Measurements from ENCODE around the gene PPM1D. TPM values are rescaled to one million over a fixed set of nuclear protein-coding genes. Genes with fewer than 3 reads are reported as not detected.

Gene PPM1D
- total and polyA plus RNA-seq, 4 experiments from 2014 or later = 7.0 to 19.4 (median 14.5) TPM

DNA sequence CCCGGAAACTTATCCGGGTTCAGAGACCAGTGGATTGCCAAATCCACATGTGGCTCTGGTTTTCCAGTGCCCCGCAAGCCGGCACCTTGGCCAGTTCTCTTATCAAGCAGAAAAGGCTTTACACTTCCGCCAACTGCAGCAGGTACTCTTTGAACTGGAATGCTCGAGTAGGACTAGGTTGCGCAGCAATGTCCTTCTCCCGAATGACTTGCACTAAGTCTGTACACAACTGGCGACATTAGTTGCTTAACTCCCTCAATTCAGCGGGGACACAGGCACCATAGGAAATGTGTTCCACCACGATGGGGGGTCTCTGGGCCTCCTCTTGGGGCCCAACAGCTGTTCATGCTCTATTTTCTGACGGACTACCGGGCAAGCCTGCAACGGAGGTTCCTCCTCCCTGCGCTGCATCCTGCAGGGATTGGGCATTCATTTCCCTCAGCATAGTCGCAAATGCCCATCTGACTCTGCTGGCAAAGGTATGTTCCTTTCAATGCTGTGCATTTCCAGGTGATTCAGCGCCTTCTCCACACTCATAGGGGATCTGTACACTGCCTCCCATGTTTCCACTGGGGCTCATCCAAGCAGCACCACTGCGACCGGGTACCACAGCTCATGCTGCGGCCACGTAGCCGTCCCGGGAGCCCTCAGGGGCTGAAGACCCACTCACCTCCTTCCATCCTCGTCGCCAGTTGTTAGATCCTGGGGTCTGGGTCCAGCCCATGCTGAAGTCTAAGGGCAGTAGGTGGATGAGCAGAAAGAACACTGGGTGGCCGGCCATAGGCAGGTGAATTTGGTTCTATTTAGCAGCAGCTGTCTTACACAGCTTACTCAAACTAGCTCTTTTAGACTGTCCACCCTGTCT is 39.8 kb upstream of the PPM1D start:
- ChIA-PET POLR2A (ENCODE audit: partially characterized antibody) (no interaction called here), CTCF (ENCODE audit: partially characterized antibody) (interaction anchor here (0.7 kb wide), 1 partner anchor 853 kb away, joined by 4 read pairs; no protein-coding TSS in a partner anchor)
- Histone ChIP-seq H3K27me3 (ENCODE audit: insufficient read depth, low read length) (no peaks in the 10 kb centered on the region), H3K36me3 (ENCODE audit: insufficient read depth, low read length) (no peaks in the 10 kb centered on the region), H3K4me1 (ENCODE audit: insufficient read depth, low read length) (no peaks in the 10 kb centered on the region), H3K4me3 (ENCODE audit: low read length in 2 of 2) (no peak overlapping the region), H3K27ac (ENCODE audit: low read depth, low read length) (no peak overlapping the region), H3K9me3 (ENCODE audit: control insufficient read depth in 1 of 2, low read length in 2 of 2) (peaks cover 0 to 6% of the 10 kb centered on the region in 2 donors)
- peaks cover 0 to 23% (median 17%) of the 10 kb centered on the region in 8 donors for H3K9me3 Mint-ChIP-seq
- H3K36me3 Mint-ChIP-seq = peaks cover 0 to 4% of the 10 kb centered on the region in 2 donors
- H3K4me3 Mint-ChIP-seq = no peak overlapping the region
- no peak overlapping the region for H3K27ac Mint-ChIP-seq
- peaks cover 0 to 5% of the 10 kb centered on the region in 2 donors for H3K27me3 Mint-ChIP-seq
- no peaks in the 10 kb centered on the region for H3K4me1 Mint-ChIP-seq
- DNase-seq = no peak
- intact Hi-C loops (cut with micrococcal nuclease) = no loop called here

DNA sequence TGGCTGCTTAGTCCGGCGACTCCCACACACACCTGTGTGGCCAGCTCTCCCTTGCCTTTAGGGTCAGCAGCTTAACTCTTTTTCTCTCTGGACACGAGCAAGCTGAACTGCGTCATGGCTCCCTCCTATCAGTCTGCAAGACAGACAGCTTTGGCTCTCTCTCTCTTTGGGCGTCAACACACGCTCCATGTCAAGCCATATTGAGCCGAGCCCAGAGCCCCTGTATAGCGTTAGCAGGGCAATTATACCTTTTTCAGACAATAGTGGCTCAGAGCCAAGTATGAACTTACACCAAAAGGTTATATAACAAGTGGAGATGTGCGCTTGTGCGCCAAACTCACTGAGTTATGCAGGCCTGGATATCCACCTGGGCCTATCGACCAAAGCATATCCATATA is 39.1 kb upstream of the PPM1D start:
- H3K27ac ChIP-seq (ENCODE audit: low read depth, low read length) = no peak overlapping the region
- Mint-ChIP-seq H3K4me3 (no peak overlapping the region), H3K27me3 (peaks cover 0 to 4% of the 10 kb centered on the region in 2 donors), H3K36me3 (peaks cover 0 to 4% of the 10 kb centered on the region in 2 donors), H3K27ac (no peak overlapping the region), H3K9me3 (peaks cover 0 to 23% (median 17%) of the 10 kb centered on the region in 8 donors), H3K4me1 (no peaks in the 10 kb centered on the region)
- intact Hi-C loops (cut with micrococcal nuclease) = no loop called here
- no peak overlapping the region for H3K4me3 ChIP-seq (ENCODE audit: low read length in 2 of 2)
- DNase-seq = no peak
- ChIA-PET POLR2A (ENCODE audit: partially characterized antibody) (no interaction called here), CTCF (ENCODE audit: partially characterized antibody) (no interaction called here)
- no peaks in the 10 kb centered on the region for H3K4me1 ChIP-seq (ENCODE audit: insufficient read depth, low read length)
- H3K27me3 ChIP-seq (ENCODE audit: insufficient read depth, low read length) = no peaks in the 10 kb centered on the region
- no peaks in the 10 kb centered on the region for H3K36me3 ChIP-seq (ENCODE audit: insufficient read depth, low read length)
- peaks cover 0 to 6% of the 10 kb centered on the region in 2 donors for H3K9me3 ChIP-seq (ENCODE audit: control insufficient read depth in 1 of 2, low read length in 2 of 2)

DNA sequence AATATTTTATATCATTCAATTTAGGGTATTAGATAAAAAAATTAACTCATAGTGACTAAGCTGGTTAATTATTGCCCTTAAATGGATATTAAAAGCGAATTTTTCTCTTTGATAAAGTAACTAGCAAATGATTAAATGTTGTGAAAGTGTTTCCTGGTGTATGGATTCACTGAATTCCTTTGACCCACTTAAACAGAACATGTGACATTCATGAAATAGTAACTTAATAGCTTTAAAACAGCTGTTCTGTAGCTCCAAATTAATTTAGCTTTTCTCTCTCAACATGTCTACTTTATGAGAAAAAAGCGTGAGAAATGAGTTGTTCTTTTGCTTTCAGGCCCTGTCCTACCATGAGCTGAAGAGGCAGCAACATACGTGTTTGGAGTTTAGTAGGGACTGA is 37.6 kb upstream of the PPM1D start:
- Mint-ChIP-seq H3K4me3 (no peak overlapping the region), H3K27ac (no peak overlapping the region), H3K27me3 (peaks cover 0 to 1% of the 10 kb centered on the region in 2 donors), H3K9me3 (peaks cover 0 to 17% (median 13%) of the 10 kb centered on the region in 8 donors), H3K36me3 (no peaks in the 10 kb centered on the region), H3K4me1 (no peaks in the 10 kb centered on the region)
- Histone ChIP-seq H3K27ac (ENCODE audit: low read depth, low read length) (no peak overlapping the region), H3K36me3 (ENCODE audit: insufficient read depth, low read length) (no peaks in the 10 kb centered on the region), H3K9me3 (ENCODE audit: control insufficient read depth in 1 of 2, low read length in 2 of 2) (peaks cover 0 to 5% of the 10 kb centered on the region in 2 donors), H3K4me3 (ENCODE audit: low read length in 2 of 2) (no peak overlapping the region), H3K27me3 (ENCODE audit: insufficient read depth, low read length) (no peaks in the 10 kb centered on the region), H3K4me1 (ENCODE audit: insufficient read depth, low read length) (no peaks in the 10 kb centered on the region)
- intact Hi-C loops (cut with micrococcal nuclease) = no loop called here
- no peak for DNase-seq
- POLR2A ChIA-PET (ENCODE audit: partially characterized antibody) = no interaction called here
- CTCF ChIA-PET (ENCODE audit: partially characterized antibody) = interaction anchor here (0.5 to 1.7 kb wide), 4 partner anchors 11 to 38 kb away, joined by 3 to 5 read pairs (median 4); no protein-coding TSS in a partner anchor

DNA sequence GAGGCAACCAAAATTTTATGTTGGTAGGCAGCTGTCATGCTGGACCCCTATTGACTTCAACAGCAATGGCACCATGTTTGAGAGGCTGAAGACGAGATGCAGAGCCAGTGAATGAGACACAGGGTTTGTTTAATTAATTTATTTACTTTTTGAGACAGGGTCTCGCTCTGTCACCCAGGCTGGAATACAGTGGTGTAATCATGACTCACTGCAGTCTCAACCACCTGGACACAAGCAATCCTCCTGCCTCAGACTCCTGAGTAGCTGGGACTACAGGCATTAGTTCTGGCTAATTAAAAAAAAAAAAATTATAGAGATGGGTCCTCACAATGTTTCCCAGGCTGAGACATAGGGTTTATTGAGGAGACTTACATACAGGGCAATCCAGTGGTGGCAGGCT is 36.2 kb upstream of the PPM1D start:
- intact Hi-C loops (cut with micrococcal nuclease) = no loop called here
- Mint-ChIP-seq H3K4me3 (no peak overlapping the region), H3K36me3 (no peaks in the 10 kb centered on the region), H3K4me1 (no peaks in the 10 kb centered on the region), H3K27me3 (peaks cover 0 to 1% of the 10 kb centered on the region in 2 donors), H3K9me3 (peaks cover 0 to 6% (median 1%) of the 10 kb centered on the region in 8 donors), H3K27ac (no peak overlapping the region)
- no peak for DNase-seq
- no peaks in the 10 kb centered on the region for H3K36me3 ChIP-seq (ENCODE audit: insufficient read depth, low read length)
- H3K4me3 ChIP-seq (ENCODE audit: low read length in 2 of 2) = no peak overlapping the region
- POLR2A ChIA-PET (ENCODE audit: partially characterized antibody) = no interaction called here
- no peaks in the 10 kb centered on the region for H3K27me3 ChIP-seq (ENCODE audit: insufficient read depth, low read length)
- H3K9me3 ChIP-seq (ENCODE audit: control insufficient read depth in 1 of 2, low read length in 2 of 2) = no peaks in the 10 kb centered on the region
- H3K27ac ChIP-seq (ENCODE audit: low read depth, low read length) = no peak overlapping the region
- no peaks in the 10 kb centered on the region for H3K4me1 ChIP-seq (ENCODE audit: insufficient read depth, low read length)
- CTCF ChIA-PET (ENCODE audit: partially characterized antibody) = interaction anchor here (1.5 kb wide), 1 partner anchor 14 kb away, joined by 4 read pairs; no protein-coding TSS in a partner anchor

DNA sequence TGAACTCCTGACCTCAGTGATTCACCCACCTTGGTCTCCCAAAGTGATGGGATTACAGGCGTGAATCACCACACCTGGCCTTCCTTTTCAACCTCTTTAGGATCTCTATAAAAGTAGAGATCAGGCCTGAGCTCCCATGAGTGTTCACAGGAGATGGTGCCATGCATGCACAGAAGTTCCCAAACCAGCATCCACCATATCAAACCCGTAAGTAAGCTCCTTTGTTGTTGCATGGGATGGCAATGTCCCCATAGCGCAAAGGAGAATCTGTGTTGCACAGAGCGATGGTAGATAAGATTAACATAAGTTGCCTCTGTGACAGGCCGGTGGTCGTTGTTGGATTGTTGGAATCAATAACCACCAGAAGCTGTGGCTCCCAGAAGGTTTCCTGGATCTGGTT is 34.8 kb upstream of the PPM1D start:
- H3K27ac Mint-ChIP-seq = no peak overlapping the region
- H3K9me3 Mint-ChIP-seq = no peaks in the 10 kb centered on the region
- H3K4me1 ChIP-seq (ENCODE audit: insufficient read depth, low read length) = no peaks in the 10 kb centered on the region
- H3K27me3 ChIP-seq (ENCODE audit: insufficient read depth, low read length) = no peaks in the 10 kb centered on the region
- H3K36me3 ChIP-seq (ENCODE audit: insufficient read depth, low read length) = no peaks in the 10 kb centered on the region
- H3K36me3 Mint-ChIP-seq = no peaks in the 10 kb centered on the region
- intact Hi-C loops (cut with micrococcal nuclease) = no loop called here
- ChIA-PET POLR2A (ENCODE audit: partially characterized antibody) (no interaction called here), CTCF (ENCODE audit: partially characterized antibody) (interaction anchor here (1.0 to 1.5 kb wide), 4 partner anchors 9 to 422 kb away, joined by 3 to 5 read pairs (median 4); no protein-coding TSS in a partner anchor)
- H3K4me3 Mint-ChIP-seq = no peak overlapping the region
- peaks cover 0 to 1% of the 10 kb centered on the region in 2 donors for H3K27me3 Mint-ChIP-seq
- no peak overlapping the region for H3K27ac ChIP-seq (ENCODE audit: low read depth, low read length)
- H3K9me3 ChIP-seq (ENCODE audit: control insufficient read depth in 1 of 2, low read length in 2 of 2) = no peaks in the 10 kb centered on the region
- no peak overlapping the region for H3K4me3 ChIP-seq (ENCODE audit: low read length in 2 of 2)
- H3K4me1 Mint-ChIP-seq = peaks cover 0 to 1% (median 0%) of the 10 kb centered on the region in 4 donors
- no peak for DNase-seq

DNA sequence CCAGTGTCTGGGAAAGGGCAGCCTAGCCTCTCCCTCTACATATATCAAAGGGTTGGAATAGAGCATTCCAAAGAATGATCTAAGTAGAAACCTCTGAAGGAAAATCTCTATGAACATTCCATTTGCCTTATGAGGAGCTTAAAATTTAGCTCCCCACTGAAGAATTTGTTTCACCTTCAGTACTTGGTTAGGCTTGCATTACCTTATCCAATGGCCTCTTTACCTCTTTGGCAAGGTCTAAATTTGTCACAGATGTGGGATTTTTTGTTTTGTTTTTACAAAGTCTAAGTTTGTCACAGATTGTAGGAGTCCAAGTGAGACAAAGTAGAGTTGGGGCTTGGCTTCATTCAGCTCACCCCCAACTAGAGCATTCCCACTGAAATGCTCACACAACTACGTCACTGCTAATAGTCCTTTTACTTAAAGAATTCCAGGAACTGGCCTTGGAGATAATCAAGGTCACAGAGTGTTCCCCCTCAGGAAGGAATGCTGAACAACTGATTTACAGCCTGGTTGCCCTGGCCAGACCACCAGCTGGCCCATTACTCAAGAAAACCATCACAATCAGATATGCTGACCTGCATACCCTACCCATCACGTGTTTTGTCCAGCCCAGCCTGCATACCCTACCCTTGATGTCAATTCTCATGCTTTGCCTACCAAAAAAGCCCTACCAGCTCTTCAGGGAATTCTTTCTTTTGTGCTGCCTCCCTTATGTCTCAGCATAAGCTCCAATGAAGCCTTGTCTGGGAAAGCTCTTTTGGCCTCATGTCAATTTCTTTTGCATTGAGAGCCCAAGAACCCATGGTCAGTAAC is 26.5 kb upstream of the PPM1D start:
- no peaks in the 10 kb centered on the region for H3K27me3 ChIP-seq (ENCODE audit: insufficient read depth, low read length)
- no peak overlapping the region for H3K4me3 ChIP-seq (ENCODE audit: low read length in 2 of 2)
- Mint-ChIP-seq H3K4me3 (no peak overlapping the region), H3K4me1 (peaks cover 0 to 5% (median under 1%) of the 10 kb centered on the region in 4 donors), H3K27me3 (peaks cover 2% of the 10 kb centered on the region in 2 donors), H3K27ac (no peak overlapping the region), H3K9me3 (no peaks in the 10 kb centered on the region), H3K36me3 (no peaks in the 10 kb centered on the region)
- intact Hi-C loops (cut with micrococcal nuclease) = no loop called here
- no peaks in the 10 kb centered on the region for H3K4me1 ChIP-seq (ENCODE audit: insufficient read depth, low read length)
- H3K36me3 ChIP-seq (ENCODE audit: insufficient read depth, low read length) = no peaks in the 10 kb centered on the region
- no peak overlapping the region for H3K27ac ChIP-seq (ENCODE audit: low read depth, low read length)
- DNase-seq = no peak
- ChIA-PET POLR2A (ENCODE audit: partially characterized antibody) (no interaction called here), CTCF (ENCODE audit: partially characterized antibody) (interaction anchor here (1.0 to 1.3 kb wide), 3 partner anchors 11 to 66 kb away, joined by 3 read pairs; no protein-coding TSS in a partner anchor)
- no peaks in the 10 kb centered on the region for H3K9me3 ChIP-seq (ENCODE audit: control insufficient read depth in 1 of 2, low read length in 2 of 2)
